GM12878 (cell line): ENCODE measurements around the gene BUB1B. TPM values are rescaled to one million over a fixed set of nuclear protein-coding genes. Genes with fewer than 3 reads are reported as not detected.

Source experiments
- ATAC-seq: fragments of 200-7000 bp; cut with Tn5 transposase; 3 replicates; pipeline ENCODE4 v1.9.1; 2020; ENCODE audit warnings: mild to moderate bottlenecking, moderate library complexity
- BruUV-seq: library from RNA; stranded (reverse); fragments of 400-500 nt; replicated peaks from 2 replicates; lab custom pipeline; 2021; lab: Mats Ljungman, UMichigan
- CTCF ChIA-PET: fragments of 300-600 bp; sonication (Branson Sonifier 250); formaldehyde crosslinking; extraction: SDS; loops from one replicate; lab custom pipeline; 2021; ENCODE audit warnings: inconsistent platforms; lab: Yijun Ruan, JAX
- POLR2A ChIA-PET: fragments of 350-600 bp; formaldehyde crosslinking; extraction: SDS; loops from one replicate; lab custom pipeline; 2021; ENCODE audit warnings: inconsistent platforms; lab: Charles Lee
- RAD21 ChIA-PET: fragments of 300-600 bp; sonication (Branson Sonifier 250); formaldehyde crosslinking; loops from one replicate; lab custom pipeline; 2023; ENCODE audit warnings: antibody characterized with exemption; ENCODE audit not compliant: unreplicated experiment; lab: Charles Lee
- SMC1A ChIA-PET: fragments of 300-600 bp; sonication (Branson Sonifier 250); formaldehyde crosslinking; loops from one replicate; lab custom pipeline; 2023; ENCODE audit not compliant: unreplicated experiment, uncharacterized antibody; lab: Charles Lee
- DNase-seq: peaks from one replicate; pipeline ENCODE4 v3.0.0-alpha.2; 2011; ENCODE audit warnings: low read depth, low spot score
- FAIRE-seq: peaks from 3 replicates; lab custom pipeline; 2011; peaks lifted over from hg19 to GRCh38; lab: Jason Lieb, UNC
- H2AFZ ChIP-seq: 2 replicates; pipeline ENCODE4 v1.6.0; 2011; ENCODE audit warnings: low read depth, low read length, control low read depth; ENCODE audit not compliant: control insufficient read depth
- H3K27ac ChIP-seq: 2 replicates; pipeline ENCODE4 v1.5.1; 2011; ENCODE audit warnings: control low read depth; ENCODE audit not compliant: control insufficient read depth, insufficient read depth
- H3K27me3 ChIP-seq, 2 experiments: replicated peaks in 1 of 2; 2 replicates each; pipeline versions ENCODE4 v1.6.0 to v1.6.1; 2011; ENCODE audit warnings: low read length in 1 of 2; ENCODE audit not compliant: control insufficient read depth in 2 of 2, insufficient read depth in 2 of 2
- H3K36me3 ChIP-seq, 2 experiments: 2 replicates each; pipeline ENCODE4 v1.5.1; 2011; ENCODE audit warnings: low read length in 1 of 2; ENCODE audit not compliant: control insufficient read depth in 2 of 2, insufficient read depth in 2 of 2
- H3K4me1 ChIP-seq: 2 replicates; pipeline ENCODE4 v1.6.1; 2011; ENCODE audit warnings: mild to moderate bottlenecking, low read length, moderate library complexity, mixed read lengths; ENCODE audit not compliant: control insufficient read depth, insufficient read depth
- H3K4me2 ChIP-seq: 2 replicates; pipeline ENCODE4 v1.6.0; 2011; ENCODE audit warnings: control low read depth; ENCODE audit not compliant: control insufficient read depth, insufficient read depth
- H3K4me3 ChIP-seq: fragments of 200-600 bp; sonication (generic); 2 replicates; pipeline ENCODE4 v1.5.1; 2016
- H3K79me2 ChIP-seq: 2 replicates; pipeline ENCODE4 v1.6.0; 2011; ENCODE audit warnings: low read length; ENCODE audit not compliant: control insufficient read depth, insufficient read depth
- H3K9ac ChIP-seq: 2 replicates; pipeline ENCODE4 v1.8.0; 2011; ENCODE audit warnings: low read length, control low read depth, mixed read lengths; ENCODE audit not compliant: control insufficient read depth, insufficient read depth
- H3K9me3 ChIP-seq: replicated peaks from 3 replicates; pipeline ENCODE4 v1.5.1; 2011; ENCODE audit warnings: mild to moderate bottlenecking, low read length; ENCODE audit not compliant: control insufficient read depth, insufficient read depth
- H4K20me1 ChIP-seq: 2 replicates; pipeline ENCODE4 v1.6.0; 2011; ENCODE audit not compliant: control insufficient read depth, insufficient read depth
- BCL11A ChIP-seq: IDR thresholded peaks from 2 replicates; pipeline ENCODE4 v1.6.1; 2011; ENCODE audit warnings: low read depth, low read length
- ETV6 ChIP-seq, 2 experiments: fragments of 450-650 bp in 1 of 2; IDR thresholded peaks in 1 of 2; conservative IDR thresholded peaks in 1 of 2; 2 replicates each; pipeline ENCODE4 v1.6.1; 2014; ENCODE audit warnings: antibody characterized with exemption in 1 of 2, borderline replicate concordance in 1 of 2, low read depth in 1 of 2, mild to moderate bottlenecking in 1 of 2, moderate library complexity in 1 of 2
- FOXK2 ChIP-seq: fragments of 450-650 bp; IDR thresholded peaks from 2 replicates; pipeline ENCODE4 v1.6.1; 2017; ENCODE audit warnings: mild to moderate bottlenecking, moderate library complexity
- FOXM1 ChIP-seq: IDR thresholded peaks from 2 replicates; pipeline ENCODE4 v1.6.1; 2012; ENCODE audit warnings: low read depth, mild to moderate bottlenecking, inconsistent platforms, low read length, moderate library complexity
- MEF2A ChIP-seq: IDR thresholded peaks from 2 replicates; pipeline ENCODE4 v1.6.1; 2011; ENCODE audit warnings: low read depth, mild to moderate bottlenecking, low read length, moderate library complexity; ENCODE audit not compliant: insufficient read depth
- NFYA ChIP-seq: IDR thresholded peaks from 2 replicates; pipeline ENCODE4 v1.6.1; 2011; ENCODE audit warnings: low read depth, mild to moderate bottlenecking, low read length, improper control_type of control experiment, borderline replicate concordance
- NRF1 ChIP-seq: conservative IDR thresholded peaks from 2 replicates; pipeline ENCODE4 v1.6.1; 2011; ENCODE audit warnings: mild to moderate bottlenecking, low read depth, low read length, improper control_type of control experiment
- PAX8 ChIP-seq: fragments of 450-650 bp; IDR thresholded peaks from 2 replicates; pipeline ENCODE4 v1.6.1; 2017; ENCODE audit warnings: mild to moderate bottlenecking, moderate library complexity
- RB1 ChIP-seq: fragments of 450-650 bp; formaldehyde crosslinking; IDR thresholded peaks from 2 replicates; pipeline ENCODE4 v1.6.1; 2017; ENCODE audit warnings: mild to moderate bottlenecking, borderline replicate concordance
- STAT3 ChIP-seq: IDR thresholded peaks from 2 replicates; pipeline ENCODE4 v1.6.1; 2011; ENCODE audit warnings: low read depth, low read length, improper control_type of control experiment
- TCF12 ChIP-seq: IDR thresholded peaks from 2 replicates; pipeline ENCODE4 v1.6.1; 2011; ENCODE audit warnings: low read depth, mild to moderate bottlenecking, low read length
- WGBS: methylation state at CpG from one replicate; pipeline ENCODE4 v1.1.6; 2016; ENCODE audit warnings: low lambda C conversion rate; ENCODE audit not compliant: insufficient replicate concordance, insufficient coverage; ENCODE audit errors: missing lambda C conversion rate; 5-methylcytosine and 5-hydroxymethylcytosine counted together
- in situ Hi-C: fragments of 300-500 bp; cut with MboI; formaldehyde crosslinking; loops from 9 replicates; pipeline ENCODE4 v1.14.3; 2018; ENCODE audit warnings: mixed read lengths
- intact Hi-C: fragments of 100-400 bp; cut with micrococcal nuclease; formaldehyde crosslinking; loops from one replicate; pipeline ENCODE4 v1.14.2; 2022; ENCODE audit not compliant: unreplicated experiment
- polyA plus RNA-seq, 11 experiments: library from polyadenylated mRNA; depleted of rRNA in 4 of 11; unstranded in 6 of 11; stranded (reverse) in 5 of 11; fragments of >200 nt; fragmentation: Nextera tagmentation in 4 of 11; fragmentation: Illumina TruSeq in 1 of 11; extraction: Ambion mirVana in 4 of 11; extraction: Trizol in 1 of 11; gene quantifications; 1 replicate in 1 of 11; 2 replicates in 10 of 11; pipeline versions ENCODE4 v1.2.1 to v1.2.3, GENCODE V29; 2011 to 2016; ENCODE audit warnings: inconsistent platforms in 2 of 11, missing spikeins in 2 of 11, low read depth in 1 of 11
- total RNA-seq, 4 experiments: library from RNA; depleted of rRNA in 3 of 4; stranded (reverse); fragments of >200 nt in 3 of 4; fragmentation: Illumina TruSeq in 1 of 4; extraction: Trizol in 1 of 4; gene quantifications; 2 replicates each; pipeline versions ENCODE4 v1.2.1 to v1.2.3, GENCODE V29; 2013 to 2021
- TF ChIP-seq, protein P1 (sequence below): IDR thresholded peaks from 2 replicates; pipeline ENCODE4 v1.6.1; 2012; ENCODE audit warnings: low read depth, low read length, improper control_type of control experiment
- TF ChIP-seq, protein P2 (sequence below): fragments of 450-650 bp; IDR thresholded peaks from 2 replicates; pipeline ENCODE4 v1.6.1; 2017; ENCODE audit warnings: mild to moderate bottlenecking, moderate library complexity
- TF ChIP-seq, protein P3 (sequence below): fragments of 450-650 bp; IDR thresholded peaks from 2 replicates; pipeline ENCODE4 v1.6.1; 2016; ENCODE audit warnings: mild to moderate bottlenecking, moderate library complexity, borderline replicate concordance

BUB1B gene
- total and polyA plus RNA-seq, 10 of the 15 experiments (the other 5 are each of a cell fraction or from before 2014, with no cell fraction given): 29.1 to 98.6 (median 77.3) TPM

DNA sequence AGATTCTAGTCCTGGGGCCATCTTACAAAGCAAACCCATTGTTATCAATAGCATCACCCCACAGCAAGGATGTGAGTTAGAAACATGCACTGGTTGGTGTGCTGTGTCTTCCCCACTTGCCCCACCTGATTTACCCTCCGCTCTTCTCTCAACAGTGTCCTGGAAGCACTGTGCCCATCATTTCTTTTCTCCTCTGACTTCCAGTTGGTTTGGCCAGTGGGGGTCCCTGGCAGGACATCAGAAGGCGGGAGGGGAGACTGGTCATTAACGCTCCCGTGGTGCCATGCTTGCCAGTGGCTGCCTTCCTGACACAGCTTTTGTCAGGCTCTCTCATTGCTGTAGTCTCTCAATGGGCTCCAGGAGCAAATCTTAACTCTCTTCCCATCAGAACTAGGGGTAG is 11.5 kb upstream of the BUB1B start:
- RAD21 ChIA-PET: no interaction called here
- in situ Hi-C loops (no loop called here), intact Hi-C loops (no loop called here)
- Histone ChIP-seq H3K4me1 (no peaks in the 10 kb centered on the region), H2AFZ (no peak overlapping the region), H4K20me1 (no peaks in the 10 kb centered on the region), H3K27me3 (no peaks in the 10 kb centered on the region), H3K4me3 (no peak overlapping the region), H3K4me2 (no peak overlapping the region), H3K36me3 (no peaks in the 10 kb centered on the region), H3K27ac (no peak overlapping the region), H3K9me3 (no peaks in the 10 kb centered on the region)
- no peak for DNase-seq
- WGBS: 47% methylated on average over 4 of the region's 4 CpGs
- SMC1A ChIA-PET: no interaction called here
- CTCF ChIA-PET: no interaction called here
- BruUV-seq: no TSS peak
- ATAC-seq: no peak
- TF ChIP-seq, protein P1, sequence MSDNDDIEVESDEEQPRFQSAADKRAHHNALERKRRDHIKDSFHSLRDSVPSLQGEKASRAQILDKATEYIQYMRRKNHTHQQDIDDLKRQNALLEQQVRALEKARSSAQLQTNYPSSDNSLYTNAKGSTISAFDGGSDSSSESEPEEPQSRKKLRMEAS: no peak
- TF ChIP-seq PAX8 (no peak), RB1 (no peak), NRF1 (no peak), NFYA (no peak), BCL11A (no peak), STAT3 (no peak), MEF2A (no peak), FOXM1 (no peak), ETV6 (conservative IDR thresholded peaks at IDR 0.05 in 1 of 2, IDR thresholded peaks at IDR 0.05 in 1 of 2; ENCODE audit: borderline replicate concordance in 1 of 2, low read depth in 1 of 2) (no peak), TCF12 (no peak), FOXK2 (no peak)
- TF ChIP-seq, protein P2, sequence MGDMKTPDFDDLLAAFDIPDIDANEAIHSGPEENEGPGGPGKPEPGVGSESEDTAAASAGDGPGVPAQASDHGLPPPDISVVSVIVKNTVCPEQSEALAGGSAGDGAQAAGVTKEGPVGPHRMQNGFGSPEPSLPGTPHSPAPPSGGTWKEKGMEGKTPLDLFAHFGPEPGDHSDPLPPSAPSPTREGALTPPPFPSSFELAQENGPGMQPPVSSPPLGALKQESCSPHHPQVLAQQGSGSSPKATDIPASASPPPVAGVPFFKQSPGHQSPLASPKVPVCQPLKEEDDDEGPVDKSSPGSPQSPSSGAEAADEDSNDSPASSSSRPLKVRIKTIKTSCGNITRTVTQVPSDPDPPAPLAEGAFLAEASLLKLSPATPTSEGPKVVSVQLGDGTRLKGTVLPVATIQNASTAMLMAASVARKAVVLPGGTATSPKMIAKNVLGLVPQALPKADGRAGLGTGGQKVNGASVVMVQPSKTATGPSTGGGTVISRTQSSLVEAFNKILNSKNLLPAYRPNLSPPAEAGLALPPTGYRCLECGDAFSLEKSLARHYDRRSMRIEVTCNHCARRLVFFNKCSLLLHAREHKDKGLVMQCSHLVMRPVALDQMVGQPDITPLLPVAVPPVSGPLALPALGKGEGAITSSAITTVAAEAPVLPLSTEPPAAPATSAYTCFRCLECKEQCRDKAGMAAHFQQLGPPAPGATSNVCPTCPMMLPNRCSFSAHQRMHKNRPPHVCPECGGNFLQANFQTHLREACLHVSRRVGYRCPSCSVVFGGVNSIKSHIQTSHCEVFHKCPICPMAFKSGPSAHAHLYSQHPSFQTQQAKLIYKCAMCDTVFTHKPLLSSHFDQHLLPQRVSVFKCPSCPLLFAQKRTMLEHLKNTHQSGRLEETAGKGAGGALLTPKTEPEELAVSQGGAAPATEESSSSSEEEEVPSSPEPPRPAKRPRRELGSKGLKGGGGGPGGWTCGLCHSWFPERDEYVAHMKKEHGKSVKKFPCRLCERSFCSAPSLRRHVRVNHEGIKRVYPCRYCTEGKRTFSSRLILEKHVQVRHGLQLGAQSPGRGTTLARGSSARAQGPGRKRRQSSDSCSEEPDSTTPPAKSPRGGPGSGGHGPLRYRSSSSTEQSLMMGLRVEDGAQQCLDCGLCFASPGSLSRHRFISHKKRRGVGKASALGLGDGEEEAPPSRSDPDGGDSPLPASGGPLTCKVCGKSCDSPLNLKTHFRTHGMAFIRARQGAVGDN: no peak
- TF ChIP-seq, protein P3, sequence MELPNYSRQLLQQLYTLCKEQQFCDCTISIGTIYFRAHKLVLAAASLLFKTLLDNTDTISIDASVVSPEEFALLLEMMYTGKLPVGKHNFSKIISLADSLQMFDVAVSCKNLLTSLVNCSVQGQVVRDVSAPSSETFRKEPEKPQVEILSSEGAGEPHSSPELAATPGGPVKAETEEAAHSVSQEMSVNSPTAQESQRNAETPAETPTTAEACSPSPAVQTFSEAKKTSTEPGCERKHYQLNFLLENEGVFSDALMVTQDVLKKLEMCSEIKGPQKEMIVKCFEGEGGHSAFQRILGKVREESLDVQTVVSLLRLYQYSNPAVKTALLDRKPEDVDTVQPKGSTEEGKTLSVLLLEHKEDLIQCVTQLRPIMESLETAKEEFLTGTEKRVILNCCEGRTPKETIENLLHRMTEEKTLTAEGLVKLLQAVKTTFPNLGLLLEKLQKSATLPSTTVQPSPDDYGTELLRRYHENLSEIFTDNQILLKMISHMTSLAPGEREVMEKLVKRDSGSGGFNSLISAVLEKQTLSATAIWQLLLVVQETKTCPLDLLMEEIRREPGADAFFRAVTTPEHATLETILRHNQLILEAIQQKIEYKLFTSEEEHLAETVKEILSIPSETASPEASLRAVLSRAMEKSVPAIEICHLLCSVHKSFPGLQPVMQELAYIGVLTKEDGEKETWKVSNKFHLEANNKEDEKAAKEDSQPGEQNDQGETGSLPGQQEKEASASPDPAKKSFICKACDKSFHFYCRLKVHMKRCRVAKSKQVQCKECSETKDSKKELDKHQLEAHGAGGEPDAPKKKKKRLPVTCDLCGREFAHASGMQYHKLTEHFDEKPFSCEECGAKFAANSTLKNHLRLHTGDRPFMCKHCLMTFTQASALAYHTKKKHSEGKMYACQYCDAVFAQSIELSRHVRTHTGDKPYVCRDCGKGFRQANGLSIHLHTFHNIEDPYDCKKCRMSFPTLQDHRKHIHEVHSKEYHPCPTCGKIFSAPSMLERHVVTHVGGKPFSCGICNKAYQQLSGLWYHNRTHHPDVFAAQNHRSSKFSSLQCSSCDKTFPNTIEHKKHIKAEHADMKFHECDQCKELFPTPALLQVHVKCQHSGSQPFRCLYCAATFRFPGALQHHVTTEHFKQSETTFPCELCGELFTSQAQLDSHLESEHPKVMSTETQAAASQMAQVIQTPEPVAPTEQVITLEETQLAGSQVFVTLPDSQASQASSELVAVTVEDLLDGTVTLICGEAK: no peak
- TF ChIP-seq, all 136 proteins: peak for 0
- POLR2A ChIA-PET: no interaction called here
- Histone ChIP-seq H3K9ac (no peak overlapping the region), H3K79me2 (no peaks in the 10 kb centered on the region)
- FAIRE-seq: no peak
